Smooth muscle cell (in vitro differentiated cells): ENCODE measurements around the gene MCM9. TPM values are rescaled to one million over a fixed set of nuclear protein-coding genes. Genes with fewer than 3 reads are reported as not detected.

Experiments used
- DNase-seq: peaks from one replicate; lab custom pipeline; 2025; ENCODE audit not compliant: unreplicated experiment; lab: John Stamatoyannopoulos, UW
- H2AFZ ChIP-seq: fragments of 200-600 bp; sonication (generic); 2 replicates; pipeline ENCODE4 v1.6.0; 2016; ENCODE audit warnings: antibody characterized with exemption, low read depth, mild to moderate bottlenecking
- H3F3A ChIP-seq: fragments of 200-600 bp; sonication (generic); 2 replicates; pipeline ENCODE4 v1.6.0; 2017; ENCODE audit warnings: antibody characterized with exemption, low read depth
- H3K27ac ChIP-seq: fragments of 200-600 bp; sonication (generic); 2 replicates; pipeline ENCODE4 v1.5.1; 2016; ENCODE audit warnings: low read depth, mild to moderate bottlenecking
- H3K27me3 ChIP-seq: fragments of 200-600 bp; sonication (generic); 2 replicates; pipeline ENCODE4 v1.6.1; 2016; ENCODE audit warnings: low read depth, mild to moderate bottlenecking
- H3K36me3 ChIP-seq: fragments of 200-600 bp; sonication (generic); 2 replicates; pipeline ENCODE4 v1.5.1; 2016; ENCODE audit warnings: low read depth
- H3K4me1 ChIP-seq: fragments of 200-600 bp; sonication (generic); 2 replicates; pipeline ENCODE4 v1.5.1; 2016; ENCODE audit warnings: low read depth
- H3K4me2 ChIP-seq: fragments of 200-600 bp; sonication (generic); 2 replicates; pipeline ENCODE4 v1.6.0; 2016; ENCODE audit warnings: mild to moderate bottlenecking
- H3K4me3 ChIP-seq: fragments of 200-600 bp; sonication (generic); 2 replicates; pipeline ENCODE4 v1.5.1; 2016; ENCODE audit warnings: mild to moderate bottlenecking
- H3K79me2 ChIP-seq: fragments of 200-600 bp; sonication (generic); 2 replicates; pipeline ENCODE4 v1.6.0; 2016; ENCODE audit warnings: low read depth, mild to moderate bottlenecking
- H3K9ac ChIP-seq: fragments of 200-600 bp; sonication (generic); 2 replicates; pipeline ENCODE4 v1.6.0; 2016; ENCODE audit warnings: low read depth
- H3K9me3 ChIP-seq: fragments of 200-600 bp; sonication (generic); replicated peaks from 2 replicates; pipeline ENCODE4 v1.5.1; 2016; ENCODE audit warnings: low read depth
- H4K20me1 ChIP-seq: fragments of 200-600 bp; sonication (generic); 2 replicates; pipeline ENCODE4 v1.6.0; 2016; ENCODE audit warnings: low read depth
- WGBS: methylation state at CpG from one replicate; pipeline ENCODE4 v1.1.7; 2016; ENCODE audit warnings: low lambda C conversion rate; 5-methylcytosine and 5-hydroxymethylcytosine counted together
- polyA plus RNA-seq: library from polyadenylated mRNA; unstranded; fragments of >200 nt; fragmentation: Nextera tagmentation; extraction: Ambion mirVana; gene quantifications from 2 replicates; pipeline ENCODE4 v1.2.1, GENCODE V29; 2016
- total RNA-seq: library from RNA; depleted of rRNA; stranded (reverse); fragments of >200 nt; gene quantifications from 2 replicates; pipeline ENCODE4 v1.2.3, GENCODE V29; 2014
- TF ChIP-seq, protein P1 (sequence below): fragments of 200-600 bp; sonication (generic); IDR thresholded peaks from 2 replicates; pipeline ENCODE4 v1.5.1; 2017; ENCODE audit warnings: borderline replicate concordance, mild to moderate bottlenecking, antibody characterized with exemption; ENCODE audit not compliant: insufficient read depth, poor library complexity, severe bottlenecking

Gene MCM9
- total and polyA plus RNA-seq, 2 experiments from 2014 or later: 3.8 to 7.8 TPM

DNA sequence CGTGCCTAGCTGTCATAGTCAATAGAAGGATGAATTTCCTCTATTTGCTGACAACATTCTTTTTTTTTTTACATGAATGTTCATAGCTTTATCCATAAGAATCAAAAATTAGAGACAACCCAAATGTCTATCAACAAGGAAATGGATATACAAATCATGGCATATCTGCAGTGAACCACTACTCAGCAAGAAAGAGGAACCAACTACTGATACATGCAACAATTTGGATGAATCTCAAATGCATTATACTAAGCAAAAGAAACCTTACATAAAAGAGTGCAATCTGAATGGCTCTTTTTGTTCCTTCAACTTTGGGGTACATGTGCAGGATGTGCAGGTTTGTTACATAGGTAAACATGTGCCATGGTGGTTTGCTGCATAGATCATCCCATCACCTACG is 17.7 kb upstream of the MCM9 start:
- H3K4me1 ChIP-seq: no peaks in the 10 kb centered on the region
- 97% methylated on average over 2 of the region's 2 CpGs for WGBS

DNA sequence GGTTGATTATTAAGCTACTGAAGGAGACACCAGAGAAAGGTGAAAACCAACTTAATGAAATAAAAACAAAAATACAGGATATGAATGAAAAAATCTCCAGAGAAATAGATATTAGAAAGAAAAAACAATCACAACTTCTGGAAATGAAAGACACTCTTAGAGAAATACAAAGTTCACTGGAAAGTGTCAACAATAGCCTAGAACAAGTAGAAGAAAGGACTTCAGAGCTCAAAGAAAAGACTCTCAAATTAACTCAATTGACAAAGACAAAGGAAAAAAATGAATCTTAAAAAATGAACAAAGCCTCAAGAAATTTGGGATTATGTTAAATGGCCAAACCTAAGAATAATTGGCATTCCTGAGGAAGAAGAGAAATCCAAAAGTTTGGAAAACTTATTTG is 10.3 kb upstream of the MCM9 start:
- Histone ChIP-seq H2AFZ (no peak overlapping the region), H3K9me3 (peaks cover 3% of the 10 kb centered on the region), H3K4me2 (no peak overlapping the region), H3K9ac (no peak overlapping the region), H4K20me1 (no peaks in the 10 kb centered on the region), H3K79me2 (no peaks in the 10 kb centered on the region), H3K27me3 (no peaks in the 10 kb centered on the region), H3K27ac (no peak overlapping the region), H3K4me3 (no peak overlapping the region), H3K4me1 (no peaks in the 10 kb centered on the region), H3K36me3 (no peaks in the 10 kb centered on the region), H3F3A (no peaks in the 10 kb centered on the region)
- no peak for DNase-seq
- TF ChIP-seq, protein P1, sequence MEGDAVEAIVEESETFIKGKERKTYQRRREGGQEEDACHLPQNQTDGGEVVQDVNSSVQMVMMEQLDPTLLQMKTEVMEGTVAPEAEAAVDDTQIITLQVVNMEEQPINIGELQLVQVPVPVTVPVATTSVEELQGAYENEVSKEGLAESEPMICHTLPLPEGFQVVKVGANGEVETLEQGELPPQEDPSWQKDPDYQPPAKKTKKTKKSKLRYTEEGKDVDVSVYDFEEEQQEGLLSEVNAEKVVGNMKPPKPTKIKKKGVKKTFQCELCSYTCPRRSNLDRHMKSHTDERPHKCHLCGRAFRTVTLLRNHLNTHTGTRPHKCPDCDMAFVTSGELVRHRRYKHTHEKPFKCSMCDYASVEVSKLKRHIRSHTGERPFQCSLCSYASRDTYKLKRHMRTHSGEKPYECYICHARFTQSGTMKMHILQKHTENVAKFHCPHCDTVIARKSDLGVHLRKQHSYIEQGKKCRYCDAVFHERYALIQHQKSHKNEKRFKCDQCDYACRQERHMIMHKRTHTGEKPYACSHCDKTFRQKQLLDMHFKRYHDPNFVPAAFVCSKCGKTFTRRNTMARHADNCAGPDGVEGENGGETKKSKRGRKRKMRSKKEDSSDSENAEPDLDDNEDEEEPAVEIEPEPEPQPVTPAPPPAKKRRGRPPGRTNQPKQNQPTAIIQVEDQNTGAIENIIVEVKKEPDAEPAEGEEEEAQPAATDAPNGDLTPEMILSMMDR: no peak

More for the DNA sequence above, 17.7 kb upstream of the MCM9 start:
- no peak overlapping the region for H2AFZ ChIP-seq
- TF ChIP-seq, protein P1: no peak
- no peaks in the 10 kb centered on the region for H3K27me3 ChIP-seq
- no peaks in the 10 kb centered on the region for H3K79me2 ChIP-seq
- no peaks in the 10 kb centered on the region for H3K9me3 ChIP-seq
- no peak overlapping the region for H3K4me3 ChIP-seq
- no peak overlapping the region for H3K4me2 ChIP-seq
- H3K9ac ChIP-seq: no peak overlapping the region
- no peaks in the 10 kb centered on the region for H3K36me3 ChIP-seq
- no peaks in the 10 kb centered on the region for H4K20me1 ChIP-seq
- no peaks in the 10 kb centered on the region for H3F3A ChIP-seq
- DNase-seq: no peak
- H3K27ac ChIP-seq: no peak overlapping the region

DNA sequence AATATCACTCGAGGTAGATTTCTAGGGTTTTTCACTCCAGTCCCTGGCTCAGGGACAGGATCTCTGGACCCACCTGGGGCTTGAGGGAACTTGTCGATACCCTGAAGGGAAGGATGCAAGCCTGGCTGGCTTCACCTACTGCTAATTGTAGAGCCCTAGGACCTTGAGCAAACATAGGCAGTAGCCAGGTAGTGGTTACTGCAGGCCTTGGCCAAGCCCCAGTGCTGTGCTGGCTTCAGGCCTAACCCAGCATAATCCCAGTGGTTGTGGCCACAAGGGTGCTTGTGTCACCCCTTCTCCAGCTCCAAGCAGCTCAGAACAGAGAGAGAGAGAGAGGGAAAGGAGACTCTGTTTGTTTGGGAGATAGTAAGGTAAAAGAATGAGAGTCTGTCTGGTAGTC is 5.8 kb upstream of the MCM9 start:
- Histone ChIP-seq H3K36me3 (no peaks in the 10 kb centered on the region), H3K4me3 (no peak overlapping the region), H3K27me3 (no peaks in the 10 kb centered on the region), H3K4me1 (peaks cover 2% of the 10 kb centered on the region), H4K20me1 (no peaks in the 10 kb centered on the region), H3K9ac (no peak overlapping the region), H2AFZ (no peak overlapping the region), H3K9me3 (peaks cover 3% of the 10 kb centered on the region), H3F3A (no peaks in the 10 kb centered on the region), H3K79me2 (peaks cover 12% of the 10 kb centered on the region), H3K4me2 (no peak overlapping the region), H3K27ac (no peak overlapping the region)
- TF ChIP-seq, protein P1: no peak
- DNase-seq: no peak
- 100% methylated on average over 2 of the region's 2 CpGs for WGBS

DNA sequence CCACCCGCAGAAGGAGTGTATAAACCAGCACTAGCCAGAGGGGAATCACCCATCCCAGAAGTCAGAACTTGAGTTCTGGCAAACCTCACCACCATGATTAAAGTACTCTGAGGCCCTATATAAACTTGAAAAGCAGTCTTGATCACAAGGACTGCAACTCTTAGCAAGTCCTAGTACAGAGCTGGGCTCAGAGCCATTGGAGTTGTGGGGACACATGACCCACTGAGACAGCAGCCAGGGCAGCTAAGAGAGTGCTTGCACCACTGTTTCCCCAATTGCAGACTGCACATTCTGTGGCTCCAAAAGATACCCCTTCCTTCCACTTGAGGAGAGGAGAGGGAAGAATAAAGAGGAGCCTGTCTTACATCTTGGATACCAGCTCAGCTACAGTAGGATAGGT is 4.7 kb upstream of the MCM9 start:
- TF ChIP-seq, protein P1: no peak

More for the DNA sequence above, 4.7 kb upstream of the MCM9 start:
- H3K27me3 ChIP-seq: no peaks in the 10 kb centered on the region
- 100% methylated on average over 1 of the region's 1 CpG for WGBS
- H3K4me1 ChIP-seq: peaks cover 5% of the 10 kb centered on the region
- H3F3A ChIP-seq: no peaks in the 10 kb centered on the region
- H2AFZ ChIP-seq: no peak overlapping the region
- no peak for DNase-seq
- H4K20me1 ChIP-seq: no peaks in the 10 kb centered on the region
- H3K36me3 ChIP-seq: no peaks in the 10 kb centered on the region
- no peak overlapping the region for H3K4me3 ChIP-seq
- no peak overlapping the region for H3K9ac ChIP-seq
- H3K79me2 ChIP-seq: peaks cover 12% of the 10 kb centered on the region
- H3K4me2 ChIP-seq: no peak overlapping the region
- H3K27ac ChIP-seq: no peak overlapping the region
- no peaks in the 10 kb centered on the region for H3K9me3 ChIP-seq
